Measurements from ENCODE around the gene ABCB1.
"Not testable (repeated sequence)": the region's sequence is repeated elsewhere in the genome, so short reads cannot be mapped to it uniquely, and the experiment has no call there.

Gene ABCB1

GRCh38 chr7:87575521-87575920 is 25.2 kb downstream of the ABCB1 start:
- DNase-seq (ENCODE audit: low spot score), result peak; percentile 76

DNA sequence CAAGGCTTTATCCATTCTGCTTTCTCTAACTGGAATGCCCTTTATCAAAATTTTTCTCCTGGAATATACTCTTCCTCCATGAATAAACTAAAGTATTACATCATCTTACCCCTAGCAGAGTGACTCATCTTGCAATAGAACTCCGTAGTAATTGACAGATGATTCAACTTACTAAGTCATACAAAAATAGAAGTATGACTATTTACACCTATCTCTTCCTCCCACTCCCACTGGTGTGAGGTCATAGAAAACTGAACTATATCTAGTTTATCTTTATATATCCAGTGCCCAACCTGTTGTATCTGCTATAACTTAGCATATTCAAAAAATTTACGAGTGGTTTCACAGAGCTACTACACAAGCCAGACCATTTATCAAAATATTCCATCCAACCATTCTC is 26.1 kb downstream of the ABCB1 start:
- DNase-seq (ENCODE audit: low spot score), result peak; percentile 88

- DNase-seq (ENCODE audit: low spot score), result not testable (repeated sequence)
Observed at GRCh38 chr7:87572513-87572912, 28.2 kb downstream of the ABCB1 start.

- DNase-seq (ENCODE audit: low spot score), result peak; percentile 96
Observed at GRCh38 chr7:87570178-87570577, 30.5 kb downstream of the ABCB1 start.

- DNase-seq (ENCODE audit: low spot score), result peak; percentile 59
Observed at GRCh38 chr7:87567052-87567451, 33.6 kb downstream of the ABCB1 start.

- peak; percentile 52 for DNase-seq (ENCODE audit: low spot score)
Observed at GRCh38 chr7:87566311-87566900, 34.3 kb downstream of the ABCB1 start.

- no peak for DNase-seq (ENCODE audit: low spot score)
Observed at GRCh38 chr7:87565877-87566276, 34.8 kb downstream of the ABCB1 start.

GRCh38 chr7:87564296-87564963 is 36.3 kb downstream of the ABCB1 start:
- peak; percentile 71 for DNase-seq (ENCODE audit: low spot score)

DNA sequence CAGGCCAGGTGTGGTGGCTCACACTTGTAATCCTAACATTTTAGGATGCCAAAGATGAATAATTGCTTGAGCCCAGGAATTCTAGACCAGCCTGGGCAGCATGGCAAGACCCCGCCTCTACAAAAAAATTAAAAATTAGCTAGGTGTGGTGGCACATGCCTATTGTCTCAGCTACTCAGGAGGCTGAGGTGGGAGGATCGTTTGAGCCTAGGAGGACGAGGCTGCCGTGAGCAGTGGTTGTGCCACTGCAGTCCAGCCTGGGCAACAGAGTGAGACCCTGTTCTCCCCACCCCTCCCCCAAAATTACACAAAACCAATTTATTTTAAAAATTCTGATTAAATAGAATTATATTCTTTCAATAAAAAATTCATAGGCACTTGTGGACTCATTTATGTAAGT is 39.0 kb downstream of the ABCB1 start:
- no peak for DNase-seq (ENCODE audit: low spot score)

DNA sequence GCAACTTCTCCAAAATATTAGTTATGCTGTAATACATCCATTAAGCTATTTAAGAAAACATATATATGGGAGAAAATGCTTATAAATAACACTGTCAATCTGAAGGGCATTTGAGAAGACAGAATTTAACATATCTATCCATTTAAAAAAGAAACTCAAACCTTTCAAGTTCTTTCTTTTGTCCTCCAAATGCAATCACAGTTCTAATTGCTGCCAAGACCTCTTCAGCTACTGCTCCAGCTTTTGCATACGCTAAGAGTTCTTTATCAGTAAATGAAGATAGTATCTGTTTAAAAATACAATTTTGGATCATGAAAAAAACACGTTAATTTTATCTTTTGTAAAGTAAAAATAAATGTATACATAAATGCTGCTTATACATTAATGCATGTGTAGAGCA is 39.6 kb downstream of the ABCB1 start:
- no peak for DNase-seq (ENCODE audit: low spot score)

DNA sequence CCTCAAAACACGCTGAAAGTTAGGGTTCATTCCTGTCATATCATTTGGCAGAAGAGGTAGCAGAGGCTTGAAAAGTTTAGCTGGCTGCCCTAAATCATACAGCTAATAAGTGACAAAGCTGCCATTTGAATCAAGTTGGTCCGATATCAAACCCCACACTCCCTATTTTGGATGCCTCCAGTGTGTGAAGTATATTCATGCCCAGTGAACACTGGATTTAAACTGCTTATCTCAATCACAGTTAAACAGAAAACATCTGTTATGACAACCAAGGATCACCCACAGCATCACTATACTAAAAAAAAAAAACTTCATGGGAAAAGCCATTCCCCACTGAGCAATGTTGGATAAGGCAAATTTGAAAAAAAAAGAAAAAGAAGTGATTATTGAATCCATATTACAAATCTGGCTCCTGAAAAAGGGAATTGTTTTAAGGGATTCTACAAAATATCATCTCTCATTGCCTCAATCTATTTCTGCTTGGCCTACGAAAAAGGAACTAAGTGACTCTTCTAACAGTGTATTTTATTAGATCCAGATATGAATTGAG is 48.3 kb downstream of the ABCB1 start:
- no peak for DNase-seq (ENCODE audit: low spot score)

DNA sequence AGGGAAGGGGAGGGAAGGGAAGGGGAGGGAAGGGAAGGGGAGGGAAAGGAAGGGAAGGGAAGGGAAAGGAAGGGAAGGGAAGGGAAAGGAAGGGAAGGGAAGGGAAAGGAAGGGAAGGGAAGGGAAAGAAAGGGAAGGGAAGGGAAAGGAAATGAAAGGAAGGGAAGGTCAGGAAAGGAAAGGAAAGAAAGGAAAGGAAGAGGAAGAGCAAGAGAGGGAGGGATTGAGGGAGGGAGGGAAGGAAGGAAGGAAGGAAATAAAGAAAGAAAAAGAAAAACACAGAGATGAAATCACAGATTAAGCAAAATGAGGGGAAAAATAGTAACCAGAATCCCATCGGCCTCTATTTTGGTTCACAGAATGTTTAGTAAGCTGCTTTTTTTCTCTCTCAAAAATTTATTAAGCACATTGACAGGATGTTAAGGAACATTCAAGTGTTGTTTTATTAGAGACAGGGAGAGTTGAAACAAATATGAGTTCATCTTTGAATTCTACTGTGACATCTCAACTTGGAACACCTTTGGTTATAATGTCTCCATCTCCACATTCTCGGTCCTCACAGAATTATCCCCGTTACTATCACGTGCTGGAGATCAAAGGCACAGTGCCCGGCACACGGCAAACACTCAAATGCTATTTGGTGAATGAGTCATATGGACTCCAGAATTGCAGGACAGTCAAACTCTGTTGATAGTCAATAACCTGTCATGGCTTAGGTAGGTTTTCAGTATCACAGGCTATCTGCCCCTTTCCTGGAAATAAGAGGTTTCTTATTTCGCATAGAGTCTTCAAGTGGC is 52.4 kb downstream of the ABCB1 start:
- DNase-seq (ENCODE audit: low spot score), result no peak

DNA sequence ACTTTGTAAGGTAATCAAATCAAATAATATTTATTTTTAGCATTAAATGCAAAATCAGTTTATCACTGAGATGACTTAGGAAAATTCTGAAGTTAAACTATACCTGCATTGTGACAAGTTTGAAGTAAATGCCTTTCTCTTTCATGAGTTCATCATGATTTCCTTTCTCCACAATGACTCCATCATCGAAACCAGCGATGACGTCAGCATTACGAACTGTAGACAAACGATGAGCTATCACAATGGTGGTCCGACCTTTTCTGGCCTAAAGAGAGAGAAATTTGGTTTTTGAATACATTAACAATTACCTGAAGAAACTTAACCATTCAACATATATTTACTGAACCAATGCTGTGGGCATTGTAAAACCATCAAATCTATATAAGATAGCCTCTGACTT is 54.9 kb downstream of the ABCB1 start:
- no peak for DNase-seq (ENCODE audit: low spot score)

DNA sequence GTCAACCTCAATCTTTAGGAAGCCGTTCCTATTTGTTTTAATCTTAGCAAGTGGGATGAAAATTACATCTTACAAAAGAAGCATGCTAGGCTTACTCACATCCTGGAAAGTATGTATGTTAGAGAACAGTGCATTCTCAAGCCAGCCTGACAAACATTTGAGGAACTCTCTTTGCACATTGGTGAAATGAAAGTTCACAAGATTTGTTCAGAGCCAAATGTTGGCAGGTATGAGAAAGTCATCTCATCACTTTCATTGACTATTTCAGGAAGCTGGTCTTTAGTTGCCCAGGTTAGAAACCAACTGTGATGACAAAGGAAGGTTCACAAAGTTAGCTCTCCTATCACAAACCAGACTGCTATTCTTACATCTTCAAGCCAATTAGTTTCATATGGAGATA is 57.1 kb downstream of the ABCB1 start:
- DNase-seq (ENCODE audit: low spot score), result no peak

DNA sequence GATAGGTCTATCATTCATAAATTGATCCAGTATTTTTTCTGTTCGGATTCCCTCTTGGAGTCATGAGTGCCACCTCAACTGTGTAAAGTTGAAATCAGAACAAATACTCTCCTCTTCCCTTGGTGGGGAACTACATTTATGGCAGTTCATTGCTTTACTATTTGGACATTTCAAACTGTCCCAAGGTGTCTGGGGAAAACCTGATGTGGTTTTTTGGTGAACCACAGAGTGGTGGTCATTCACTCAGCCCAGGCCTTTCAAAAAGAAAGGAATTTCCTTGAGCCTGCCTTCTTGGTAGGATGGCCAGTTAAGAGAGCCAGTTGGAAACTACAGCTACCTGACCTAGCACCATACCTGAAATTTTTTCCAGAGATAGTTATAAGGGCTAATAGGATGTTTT is 59.0 kb downstream of the ABCB1 start:
- peak; percentile 11 for DNase-seq (ENCODE audit: low spot score)

- DNase-seq (ENCODE audit: low spot score), result no peak
Observed at GRCh38 chr7:87538052-87538451, 62.6 kb downstream of the ABCB1 start.

- no peak for DNase-seq (ENCODE audit: low spot score)
Observed at GRCh38 chr7:87534072-87534471, 66.6 kb downstream of the ABCB1 start.

- no peak for DNase-seq (ENCODE audit: low spot score)
Observed at GRCh38 chr7:87530126-87530525, 70.6 kb downstream of the ABCB1 start.

DNA sequence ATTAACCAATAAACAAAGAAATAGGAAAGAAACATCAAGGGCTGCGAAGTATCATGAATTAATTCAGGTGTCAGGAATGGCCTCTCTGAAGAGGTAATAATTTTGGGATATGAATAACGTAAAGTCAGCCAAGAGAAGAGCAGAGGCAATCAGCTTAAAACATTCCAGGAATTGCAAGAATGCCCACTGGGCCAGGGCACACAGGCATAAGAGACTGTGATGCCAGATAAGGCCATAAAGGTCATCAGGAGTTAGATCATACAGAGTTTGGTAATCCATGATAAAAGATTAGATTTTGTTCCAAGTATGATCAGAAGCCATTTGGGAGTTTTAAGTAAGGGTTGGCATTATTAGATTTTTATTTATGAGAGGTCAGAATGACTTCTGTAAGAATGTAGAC is 72.0 kb downstream of the ABCB1 start:
- peak; percentile 6 for DNase-seq (ENCODE audit: low spot score)

GRCh38 chr7:87518735-87519134 is 81.9 kb downstream of the ABCB1 start:
- no peak for DNase-seq (ENCODE audit: low spot score)

DNA sequence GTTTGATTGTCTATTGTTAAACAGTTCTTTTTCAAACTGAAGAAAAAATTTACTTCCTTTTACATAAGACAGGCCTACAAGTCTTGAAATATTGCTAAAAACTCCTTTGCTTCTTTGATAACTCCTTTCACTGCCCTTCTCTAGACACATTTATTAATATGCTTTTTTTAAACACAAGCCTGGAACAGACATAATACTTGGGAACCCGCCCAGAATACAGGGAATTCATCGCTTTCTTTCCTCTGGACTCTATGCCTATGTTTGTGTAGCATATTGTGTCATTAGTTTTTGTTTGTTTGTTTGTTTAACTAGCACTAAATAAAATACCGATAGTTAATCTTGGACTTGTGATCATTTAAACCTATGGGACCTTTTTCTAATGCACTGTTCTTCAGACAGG is 82.8 kb downstream of the ABCB1 start:
- no peak for DNase-seq (ENCODE audit: low spot score)

DNA sequence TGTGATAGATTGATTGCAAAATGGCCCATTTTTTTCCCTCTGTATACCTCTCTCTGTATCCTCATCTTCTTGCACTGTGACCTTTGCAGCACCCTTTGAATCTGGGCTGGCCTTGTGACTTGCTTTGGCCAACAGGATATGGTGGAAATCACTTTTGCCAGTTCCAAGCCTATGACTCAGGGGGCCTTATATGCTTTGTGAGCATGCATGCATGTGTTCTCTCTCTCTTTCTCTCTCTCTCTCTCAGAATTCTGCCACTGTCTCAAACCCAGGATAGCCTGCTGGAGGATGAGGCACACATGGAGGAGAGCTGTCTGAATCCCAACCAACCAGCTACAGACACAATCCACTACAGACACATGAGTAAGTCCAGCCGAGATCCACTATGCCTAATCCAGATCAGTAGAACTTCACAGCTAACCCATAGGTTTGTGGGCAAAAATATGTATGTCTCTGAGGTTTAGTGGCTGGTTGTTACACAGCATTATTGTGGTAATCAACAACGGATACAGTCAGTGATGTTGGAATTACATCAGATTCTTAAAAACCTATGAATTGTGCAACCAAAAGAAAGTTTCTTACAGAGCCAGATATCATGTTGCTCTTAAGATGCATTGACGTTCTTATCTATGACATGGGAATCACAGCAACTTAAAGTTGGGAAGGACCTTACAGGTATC is 83.4 kb downstream of the ABCB1 start:
- peak; percentile 76 for DNase-seq (ENCODE audit: low spot score)
